Keratinocyte (primary cell): ENCODE results near the gene GGTLC2.
"Not testable (repeated sequence)": the region's sequence is repeated elsewhere in the genome, so short reads cannot be mapped to it uniquely, and the experiment has no call there.

ENCODE experiments used
- CTCF ChIP-seq, 3 experiments: IDR thresholded peaks in 1 of 3; conservative IDR thresholded peaks in 1 of 3; optimal IDR thresholded peaks in 1 of 3; 2 replicates in 2 of 3; 3 replicates in 1 of 3; pipeline versions ENCODE3 to v1.5.1; 2011; ENCODE audit warnings: low read length in 3 of 3, mild to moderate bottlenecking in 3 of 3, moderate library complexity in 2 of 3, control low read depth in 1 of 3, inconsistent platforms in 1 of 3; ENCODE audit not compliant: insufficient read depth in 2 of 3; ENCODE audit errors: extremely low read depth in 1 of 3
- EZH2 ChIP-seq: IDR thresholded peaks from one replicate; pipeline ENCODE4 v1.6.1; 2012; ENCODE audit warnings: inconsistent platforms, mild to moderate bottlenecking, low read length, moderate library complexity

GRCh38 chr22:22651593-22651992, 7.2 kb downstream of the GGTLC2 start:
- TF ChIP-seq CTCF (optimal IDR thresholded peaks at IDR 0.05 in 1 of 3, IDR thresholded peaks at IDR 0.05 in 1 of 3, conservative IDR thresholded peaks at IDR 0.05 in 1 of 3; ENCODE audit: extremely low read depth in 1 of 3, insufficient read depth in 2 of 3, low read length in 3 of 3); EZH2: not testable (repeated sequence)
